HEK293T (cell line): Measurements from ENCODE around the gene XPNPEP3.

Experiments used
- CTCF ChIA-PET: fragments of 350-600 bp; formaldehyde crosslinking; extraction: SDS; loops from one replicate; lab custom pipeline; 2021; ENCODE audit warnings: antibody characterized with exemption, inconsistent platforms; lab: Yijun Ruan, JAX
- POLR2A ChIA-PET: fragments of 350-600 bp; formaldehyde crosslinking; extraction: SDS; loops from one replicate; lab custom pipeline; 2020; ENCODE audit warnings: antibody characterized with exemption, inconsistent platforms; lab: Yijun Ruan, JAX
- DNase-seq: peaks from one replicate; pipeline ENCODE4 v3.0.0; 2012; ENCODE audit warnings: mixed read lengths; ENCODE audit errors: extremely low spot score
- ARNT ChIP-seq: fragments of 450-650 bp; IDR thresholded peaks from 2 replicates; pipeline ENCODE4 v1.6.1; 2017; ENCODE audit warnings: mild to moderate bottlenecking
- BHLHE40 ChIP-seq: fragments of 450-650 bp; IDR thresholded peaks from 2 replicates; pipeline ENCODE4 v1.6.1; 2016; ENCODE audit warnings: mild to moderate bottlenecking, moderate library complexity, borderline replicate concordance
- CTBP1 ChIP-seq: fragments of 450-650 bp; IDR thresholded peaks from 2 replicates; pipeline ENCODE4 v1.6.1; 2016; ENCODE audit warnings: borderline replicate concordance
- ELF4 ChIP-seq: fragments of 450-650 bp; IDR thresholded peaks from 2 replicates; pipeline ENCODE4 v1.6.1; 2017; ENCODE audit warnings: antibody characterized with exemption
- FOXA1 ChIP-seq: fragments of 450-650 bp; IDR thresholded peaks from 2 replicates; pipeline ENCODE4 v1.6.1; 2016; ENCODE audit warnings: mild to moderate bottlenecking
- FOXK2 ChIP-seq: fragments of 450-650 bp; IDR thresholded peaks from 2 replicates; pipeline ENCODE4 v1.6.1; 2016; ENCODE audit warnings: mild to moderate bottlenecking
- FOXM1 ChIP-seq: fragments of 450-650 bp; IDR thresholded peaks from 2 replicates; pipeline ENCODE4 v1.6.1; 2017; ENCODE audit warnings: mild to moderate bottlenecking, borderline replicate concordance
- HDGF ChIP-seq: fragments of 450-650 bp; IDR thresholded peaks from 2 replicates; pipeline ENCODE4 v1.6.1; 2017; ENCODE audit warnings: antibody characterized with exemption, borderline replicate concordance
- L3MBTL2 ChIP-seq: fragments of 450-650 bp; conservative IDR thresholded peaks from 2 replicates; pipeline ENCODE4 v1.6.1; 2016; ENCODE audit warnings: mild to moderate bottlenecking
- LEF1 ChIP-seq: fragments of 450-650 bp; IDR thresholded peaks from 2 replicates; pipeline ENCODE4 v1.6.1; 2017; ENCODE audit warnings: mild to moderate bottlenecking, borderline replicate concordance
- NFRKB ChIP-seq: fragments of 450-650 bp; IDR thresholded peaks from 2 replicates; pipeline ENCODE4 v1.6.1; 2016; ENCODE audit warnings: mild to moderate bottlenecking, moderate library complexity
- PKNOX1 ChIP-seq: fragments of 450-650 bp; IDR thresholded peaks from 2 replicates; pipeline ENCODE4 v1.6.1; 2016
- SP1 ChIP-seq: fragments of 450-650 bp; IDR thresholded peaks from 2 replicates; pipeline ENCODE4 v1.6.1; 2017
- SUZ12 ChIP-seq: fragments of 450-650 bp; IDR thresholded peaks from 2 replicates; pipeline ENCODE4 v1.6.1; 2016; ENCODE audit warnings: mild to moderate bottlenecking
- TARDBP ChIP-seq: fragments of 450-650 bp; IDR thresholded peaks from 2 replicates; pipeline ENCODE4 v1.6.1; 2016
- ZNF384 ChIP-seq: fragments of 450-650 bp; IDR thresholded peaks from 2 replicates; pipeline ENCODE4 v1.6.1; 2016

The XPNPEP3 gene

GRCh38 chr22:40855071-40855978, 1.6 kb upstream of the XPNPEP3 start:
- ChIA-PET POLR2A (interaction anchor here (1.0 to 2.6 kb wide), 3 partner anchors 19 to 205 kb away, joined by 3 to 11 read pairs (median 3); partner anchors contain the start of gene SLC25A17), CTCF (interaction anchor here (0.8 to 1.0 kb wide), 2 partner anchors 44 to 172 kb away, joined by 3 read pairs; no protein-coding TSS in a partner anchor)
- DNase-seq = no peak
- TF ChIP-seq FOXM1 (no peak), ZNF384 (no peak), FOXK2 (no peak), FOXA1 (no peak), NFRKB (no peak), CTBP1 (no peak), SP1 (no peak), TARDBP (no peak), PKNOX1 (no peak), SUZ12 (no peak), ARNT (no peak)

GRCh38 chr22:40855979-40856512, 902 bp upstream of the XPNPEP3 start:
- ChIA-PET POLR2A (interaction anchor here (1.0 to 2.6 kb wide), 5 partner anchors 15 to 202 kb away, joined by 3 to 11 read pairs (median 3); partner anchors contain the start of gene SLC25A17), CTCF (no interaction called here)
- peak; percentile 32 for DNase-seq
- TF ChIP-seq PKNOX1 = no peak
- TF ChIP-seq FOXM1 = no peak
- TF ChIP-seq NFRKB = no peak
- TF ChIP-seq BHLHE40 = no peak
- no peak for TF ChIP-seq ARNT
- no peak for TF ChIP-seq FOXK2
- TF ChIP-seq SUZ12 = no peak
- TF ChIP-seq LEF1 = no peak
- no peak for TF ChIP-seq L3MBTL2
- TF ChIP-seq FOXA1 = no peak
- no peak for TF ChIP-seq ELF4
- TF ChIP-seq CTBP1 = no peak
- TF ChIP-seq ZNF384 = no peak
- no peak; the same call in 1 of the 2 replicates for TF ChIP-seq HDGF
- no peak for TF ChIP-seq SP1
- TF ChIP-seq TARDBP = no peak

- no peak for DNase-seq
- ChIA-PET CTCF (no interaction called here), POLR2A (interaction anchor here (0.7 to 3.3 kb wide), 11 partner anchors 10 to 205 kb away, joined by 3 to 29 read pairs (median 4); partner anchors contain the start of gene SLC25A17)
- TF ChIP-seq L3MBTL2 (no peak), FOXK2 (no peak), ZNF384 (no peak), ELF4 (no peak), FOXA1 (no peak), SP1 (no peak), NFRKB (no peak)
Measured at GRCh38 chr22:40857309-40857855, 434 bp downstream of the XPNPEP3 start.

- CTCF ChIA-PET = interaction anchor here (0.6 kb wide), 1 partner anchor 1202 kb away, joined by 8 read pairs; no protein-coding TSS in a partner anchor
- POLR2A ChIA-PET = no interaction called here
- no peak for DNase-seq
- TF ChIP-seq LEF1 (no peak), FOXK2 (no peak), BHLHE40 (no peak), HDGF (no peak), TARDBP (no peak), L3MBTL2 (no peak), NFRKB (no peak), CTBP1 (no peak), SP1 (no peak), ARNT (no peak), FOXM1 (no peak), FOXA1 (no peak), ELF4 (no peak), SUZ12 (no peak), ZNF384 (no peak), PKNOX1 (no peak)
Measured at GRCh38 chr22:40862013-40862412, 5.1 kb downstream of the XPNPEP3 start, which contains the start of gene DNAJB7. TSS of gene DNAJB7 (minus strand) at chr22:40862113. CDS start at chr22:40861994, 119 bp downstream.

- ChIA-PET POLR2A (no interaction called here), CTCF (no interaction called here)
- TF ChIP-seq ZNF384 (no peak), FOXM1 (no peak), LEF1 (no peak), PKNOX1 (no peak), NFRKB (no peak), HDGF (no peak), FOXA1 (no peak), FOXK2 (no peak), L3MBTL2 (no peak), ELF4 (no peak), CTBP1 (no peak), TARDBP (no peak), SP1 (no peak), ARNT (no peak), BHLHE40 (no peak), SUZ12 (no peak)
- DNase-seq = no peak
Measured at GRCh38 chr22:40862537-40862936, 5.6 kb downstream of the XPNPEP3 start.
